B cell (primary cell): Measurements from ENCODE around the gene LIN37. TPM values are rescaled to one million over a fixed set of nuclear protein-coding genes. Genes with fewer than 3 reads are reported as not detected.

Experiments used
- ATAC-seq: fragments of 200-7000 bp; cut with Tn5 transposase; one replicate; pipeline ENCODE4 v1.10.0; 2021; ENCODE audit warnings: low read depth, mild to moderate bottlenecking, moderate number of reproducible peaks, moderate library complexity
- CTCF ChIA-PET: fragments of 350-600 bp; sonication (Branson Sonifier 250); formaldehyde crosslinking; loops from one replicate; lab custom pipeline; 2021; ENCODE audit warnings: antibody characterized with exemption, inconsistent platforms; lab: Charles Lee
- POLR2A ChIA-PET: fragments of 350-600 bp; sonication (Branson Sonifier 250); formaldehyde crosslinking; loops from one replicate; lab custom pipeline; 2021; ENCODE audit warnings: antibody characterized with exemption; lab: Charles Lee
- DNase-seq: peaks from one replicate; pipeline ENCODE4 v3.0.0; 2013
- H2AFZ ChIP-seq: 2 replicates; pipeline ENCODE4 v1.6.1; 2012; ENCODE audit warnings: mild to moderate bottlenecking, low read depth, low read length; ENCODE audit not compliant: insufficient read depth, poor library complexity, severe bottlenecking
- H3K27ac ChIP-seq, 2 donors: 1 replicate in 1 of 2; 2 replicates in 1 of 2; pipeline ENCODE4 v1.5.1; 2012 to 2013; ENCODE audit warnings: low read length in 2 of 2, mild to moderate bottlenecking in 2 of 2, moderate library complexity in 1 of 2
- H3K27me3 ChIP-seq, 4 experiments: fragments of 200-600 bp in 1 of 4; sonication (generic) in 1 of 4; replicated peaks in 1 of 4; 1 replicate in 2 of 4; 2 replicates in 2 of 4; pipeline versions ENCODE4 v1.6.1 to v1.7.0; 2013 to 2016; ENCODE audit warnings: low read length in 3 of 4, mild to moderate bottlenecking in 2 of 4, mixed read lengths in 1 of 4, moderate library complexity in 1 of 4; ENCODE audit not compliant: insufficient read depth in 4 of 4, control insufficient read depth in 3 of 4; ENCODE audit errors: control extremely low read depth in 1 of 4
- H3K36me3 ChIP-seq, 2 experiments: replicated peaks in 1 of 2; 1 replicate in 1 of 2; 2 replicates in 1 of 2; pipeline versions ENCODE4 v1.6.1 to v1.7.1; 2013; ENCODE audit warnings: low read length in 1 of 2; ENCODE audit not compliant: insufficient read depth in 2 of 2, control insufficient read depth in 1 of 2; ENCODE audit errors: control extremely low read depth in 1 of 2, extremely low read depth in 1 of 2
- H3K4me1 ChIP-seq, 2 donors: fragments of 200-600 bp in 1 of 2; sonication (generic) in 1 of 2; 1 replicate in 1 of 2; 2 replicates in 1 of 2; pipeline versions ENCODE4 v1.5.1 to v1.6.1; 2013 to 2017; ENCODE audit warnings: low read length in 2 of 2; ENCODE audit not compliant: control insufficient read depth in 2 of 2, insufficient read depth in 2 of 2
- H3K4me2 ChIP-seq: replicated peaks from 2 replicates; pipeline ENCODE3; 2012; ENCODE audit warnings: mild to moderate bottlenecking, low read depth, low read length; ENCODE audit not compliant: poor library complexity, severe bottlenecking
- H3K4me3 ChIP-seq, 5 experiments: fragments of 200-600 bp in 1 of 5; sonication (generic) in 1 of 5; 1 replicate in 3 of 5; 2 replicates in 2 of 5; pipeline versions ENCODE4 v1.5.1 to v1.7.0; 2011 to 2016; ENCODE audit warnings: low read length in 4 of 5, mild to moderate bottlenecking in 4 of 5, low read depth in 2 of 5, control low read depth in 1 of 5, moderate library complexity in 1 of 5; ENCODE audit not compliant: insufficient read depth in 1 of 5; ENCODE audit errors: control extremely low read depth in 1 of 5, extremely low read depth in 1 of 5
- H3K79me2 ChIP-seq: fragments of 200-600 bp; sonication (generic); one replicate; pipeline ENCODE4 v1.6.0; 2016; ENCODE audit warnings: low read length; ENCODE audit not compliant: control insufficient read depth, insufficient read depth
- H3K9ac ChIP-seq: fragments of 200-600 bp; sonication (generic); 2 replicates; pipeline ENCODE4 v1.6.1; 2017; ENCODE audit warnings: mild to moderate bottlenecking, low read length, moderate library complexity
- H3K9me3 ChIP-seq, 3 donors: one replicate each; pipeline versions ENCODE4 v1.6.1 to v1.7.1; 2013; ENCODE audit warnings: low read length in 2 of 3; ENCODE audit not compliant: control insufficient read depth in 2 of 3, insufficient read depth in 1 of 3; ENCODE audit errors: control extremely low read depth in 1 of 3
- H4K20me1 ChIP-seq: 2 replicates; pipeline ENCODE4 v1.6.0; 2012; ENCODE audit warnings: mild to moderate bottlenecking, low read length; ENCODE audit not compliant: insufficient read depth, control insufficient read depth, poor library complexity, severe bottlenecking
- H3K27ac Mint-ChIP-seq: one replicate; pipeline ENCODE4 v1.8.0; 2021; ENCODE audit warnings: mixed read lengths
- H3K27me3 Mint-ChIP-seq: one replicate; pipeline ENCODE4 v1.8.0; 2021; ENCODE audit warnings: mixed read lengths
- H3K4me1 Mint-ChIP-seq: one replicate; pipeline ENCODE4 v1.8.0; 2021; ENCODE audit warnings: mixed read lengths
- H3K4me3 Mint-ChIP-seq: one replicate; pipeline ENCODE4 v1.8.0; 2021; ENCODE audit warnings: mixed read lengths
- H3K9me3 Mint-ChIP-seq: one replicate; pipeline ENCODE4 v1.8.0; 2022; ENCODE audit warnings: mixed read lengths; ENCODE audit not compliant: insufficient read depth
- EZH2 ChIP-seq: IDR thresholded peaks from 2 replicates; pipeline ENCODE4 v1.6.1; 2012; ENCODE audit warnings: borderline replicate concordance, low read depth, mild to moderate bottlenecking, moderate library complexity, low read length; ENCODE audit not compliant: insufficient read depth, poor library complexity, severe bottlenecking
- WGBS: methylation state at CpG from one replicate; pipeline ENCODE4 v1.1.5; 2013; ENCODE audit warnings: missing lambda C conversion rate; ENCODE audit not compliant: insufficient coverage; 5-methylcytosine and 5-hydroxymethylcytosine counted together
- intact Hi-C: fragments of 100-400 bp; cut with micrococcal nuclease; formaldehyde crosslinking; loops from one replicate; pipeline ENCODE4 v1.10.0; 2022
- polyA plus RNA-seq: library from polyadenylated mRNA; depleted of rRNA; stranded (reverse); fragments of >200 nt; gene quantifications from 2 replicates; pipeline ENCODE4 v1.2.3, GENCODE V29; 2012
- total RNA-seq, 2 donors: library from RNA; stranded (reverse); fragments of 120-200 nt in 1 of 2; gene quantifications; 1 replicate in 1 of 2; 2 replicates in 1 of 2; pipeline versions ENCODE4 v1.2.3 to v1.2.4, GENCODE V29; 2013 to 2022
- TF ChIP-seq, protein P1 (sequence below): fragments of 200-600 bp; IDR thresholded peaks from one replicate; pipeline ENCODE4 v1.8.0; 2022; ENCODE audit warnings: antibody characterized with exemption, mild to moderate bottlenecking

The LIN37 gene
- total and polyA plus RNA-seq, 2 donors (not counting 1 experiment from before 2014, with no cell fraction given) = 22.3 to 64.1 TPM

DNA sequence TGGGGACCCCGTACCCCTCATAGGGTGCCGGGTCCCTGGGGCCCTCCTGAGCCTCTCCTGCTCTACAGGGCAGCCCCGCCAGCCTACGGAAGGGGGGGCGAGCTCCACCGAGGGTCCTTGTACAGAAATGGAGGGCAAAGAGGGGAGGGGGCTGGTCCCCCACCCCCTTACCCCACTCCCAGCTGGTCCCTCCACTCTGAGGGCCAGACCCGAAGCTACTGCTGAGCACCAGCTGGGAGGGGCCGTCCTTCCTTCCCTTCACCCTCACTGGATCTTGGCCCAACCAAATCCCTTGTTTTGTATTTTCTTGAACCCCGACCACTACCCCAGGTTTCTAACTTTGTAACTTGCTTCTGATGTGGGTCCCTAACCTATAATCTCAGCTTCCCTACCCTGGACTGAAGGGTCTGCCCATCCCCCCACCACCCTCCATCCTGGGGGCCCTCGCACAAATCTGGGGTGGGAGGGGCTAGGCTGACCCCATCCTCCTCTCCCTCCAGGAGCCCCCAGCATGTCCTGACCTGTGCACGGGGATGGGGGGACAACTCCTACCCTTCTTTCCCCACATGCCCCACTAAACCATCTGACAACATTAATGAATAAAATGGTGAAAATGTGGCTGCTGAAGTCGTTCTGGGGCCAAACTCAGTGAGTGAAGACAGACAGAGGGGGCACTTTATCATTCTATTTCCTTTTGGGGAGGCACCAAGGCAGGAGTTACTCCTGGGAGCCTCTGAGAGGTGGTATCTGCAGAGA, 40.0 kb downstream of the LIN37 start:
- H3K4me2 ChIP-seq = no peak overlapping the region
- no peaks in the 10 kb centered on the region for H3K4me1 ChIP-seq
- no peaks in the 10 kb centered on the region for H3K79me2 ChIP-seq
- no peaks in the 10 kb centered on the region for H3K27me3 ChIP-seq
- DNase-seq = no peak
- ChIA-PET POLR2A (no interaction called here), CTCF (no interaction called here)
- no peak for ATAC-seq
- no peak overlapping the region for H2AFZ ChIP-seq
- H4K20me1 ChIP-seq = no peaks in the 10 kb centered on the region
- H3K9me3 Mint-ChIP-seq = no peaks in the 10 kb centered on the region
- H3K9ac ChIP-seq = no peak overlapping the region
- WGBS = 87% methylated on average over 3 of the region's 12 CpGs
- intact Hi-C loops = no loop called here
- H3K27ac Mint-ChIP-seq = no peak overlapping the region
- H3K9me3 ChIP-seq = no peaks in the 10 kb centered on the region
- no peaks in the 10 kb centered on the region for H3K4me1 Mint-ChIP-seq
- H3K4me3 Mint-ChIP-seq = no peak overlapping the region
- TF ChIP-seq, protein P1, sequence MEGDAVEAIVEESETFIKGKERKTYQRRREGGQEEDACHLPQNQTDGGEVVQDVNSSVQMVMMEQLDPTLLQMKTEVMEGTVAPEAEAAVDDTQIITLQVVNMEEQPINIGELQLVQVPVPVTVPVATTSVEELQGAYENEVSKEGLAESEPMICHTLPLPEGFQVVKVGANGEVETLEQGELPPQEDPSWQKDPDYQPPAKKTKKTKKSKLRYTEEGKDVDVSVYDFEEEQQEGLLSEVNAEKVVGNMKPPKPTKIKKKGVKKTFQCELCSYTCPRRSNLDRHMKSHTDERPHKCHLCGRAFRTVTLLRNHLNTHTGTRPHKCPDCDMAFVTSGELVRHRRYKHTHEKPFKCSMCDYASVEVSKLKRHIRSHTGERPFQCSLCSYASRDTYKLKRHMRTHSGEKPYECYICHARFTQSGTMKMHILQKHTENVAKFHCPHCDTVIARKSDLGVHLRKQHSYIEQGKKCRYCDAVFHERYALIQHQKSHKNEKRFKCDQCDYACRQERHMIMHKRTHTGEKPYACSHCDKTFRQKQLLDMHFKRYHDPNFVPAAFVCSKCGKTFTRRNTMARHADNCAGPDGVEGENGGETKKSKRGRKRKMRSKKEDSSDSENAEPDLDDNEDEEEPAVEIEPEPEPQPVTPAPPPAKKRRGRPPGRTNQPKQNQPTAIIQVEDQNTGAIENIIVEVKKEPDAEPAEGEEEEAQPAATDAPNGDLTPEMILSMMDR = no peak
- TF ChIP-seq EZH2 = no peak
- H3K4me3 ChIP-seq = no peak overlapping the region
- no peak overlapping the region for H3K27ac ChIP-seq
- no peaks in the 10 kb centered on the region for H3K36me3 ChIP-seq
- peaks cover 3% of the 10 kb centered on the region for H3K27me3 Mint-ChIP-seq

DNA sequence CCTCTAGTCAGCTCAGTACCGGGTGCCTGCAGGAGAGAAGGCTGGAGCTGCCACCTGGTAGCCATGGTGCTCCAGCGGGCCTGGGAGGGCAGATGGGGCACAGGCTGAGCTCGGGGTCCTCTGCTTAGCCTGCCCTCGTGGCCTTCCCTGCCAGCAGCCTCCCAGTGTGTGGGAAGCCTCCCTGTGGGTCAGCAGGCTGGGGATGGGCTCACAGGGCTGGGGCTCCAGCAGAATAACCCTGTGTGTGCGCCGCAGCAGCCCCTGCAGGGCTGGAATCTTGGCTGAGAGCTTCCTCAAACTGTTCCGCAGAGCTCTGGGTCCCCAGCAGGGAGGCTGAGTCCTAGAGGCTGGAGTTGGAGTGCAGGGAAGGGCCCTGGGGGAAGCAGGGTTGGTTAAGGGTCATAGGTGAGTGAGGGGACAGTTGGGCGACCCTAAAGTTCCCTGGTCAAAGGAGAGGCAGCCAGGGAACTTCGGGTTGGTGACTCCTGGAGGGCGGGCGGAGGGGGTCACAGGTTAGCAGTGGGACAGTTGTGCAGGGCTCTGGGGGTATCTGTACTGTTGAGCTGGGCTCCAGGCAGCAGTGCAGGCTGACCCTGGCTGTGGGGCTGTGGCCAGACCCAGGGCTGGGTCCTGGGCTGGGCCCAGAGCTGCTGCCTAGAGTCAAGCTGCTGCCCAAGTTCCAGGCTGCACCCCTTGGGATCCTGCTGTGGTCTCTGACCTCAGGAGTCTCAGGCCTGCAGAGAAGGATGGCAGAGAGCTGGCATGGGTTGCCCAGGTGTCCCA, 41.0 kb downstream of the LIN37 start:
- H3K9me3 Mint-ChIP-seq = no peaks in the 10 kb centered on the region
- 88% methylated on average over 11 of the region's 11 CpGs for WGBS
- DNase-seq (no peak), ATAC-seq (no peak)
- H3K9ac ChIP-seq = no peak overlapping the region
- H3K4me1 ChIP-seq = no peaks in the 10 kb centered on the region
- H3K9me3 ChIP-seq = no peaks in the 10 kb centered on the region
- H4K20me1 ChIP-seq = no peaks in the 10 kb centered on the region
- intact Hi-C loops = no loop called here
- no peaks in the 10 kb centered on the region for H3K27me3 ChIP-seq
- H3K4me3 ChIP-seq = no peak overlapping the region
- no peaks in the 10 kb centered on the region for H3K79me2 ChIP-seq
- H3K27me3 Mint-ChIP-seq = peaks cover 7% of the 10 kb centered on the region
- no peak overlapping the region for H3K27ac ChIP-seq
- no peak for TF ChIP-seq EZH2
- TF ChIP-seq, protein P1 = no peak
- no peak overlapping the region for H3K4me2 ChIP-seq
- no peak overlapping the region for H3K4me3 Mint-ChIP-seq
- no peak overlapping the region for H3K27ac Mint-ChIP-seq
- H2AFZ ChIP-seq = no peak overlapping the region
- H3K36me3 ChIP-seq = no peaks in the 10 kb centered on the region
- ChIA-PET POLR2A (no interaction called here), CTCF (interaction anchor here (0.5 kb wide), 1 partner anchor 27 kb away, joined by 3 read pairs; no protein-coding TSS in a partner anchor)
- no peaks in the 10 kb centered on the region for H3K4me1 Mint-ChIP-seq
